Erythroblast (primary cell): ENCODE measurements around the gene FTSJ1.

Experiments
- GATA1 ChIP-seq: IDR thresholded peaks from 2 replicates; pipeline ENCODE4 v1.6.1; 2011; ENCODE audit warnings: low read depth, mild to moderate bottlenecking, control low read depth, low read length, moderate library complexity
- POLR2A ChIP-seq: IDR thresholded peaks from 2 replicates; pipeline ENCODE4 v1.6.1; 2011; ENCODE audit warnings: mild to moderate bottlenecking, low read length

DNA sequence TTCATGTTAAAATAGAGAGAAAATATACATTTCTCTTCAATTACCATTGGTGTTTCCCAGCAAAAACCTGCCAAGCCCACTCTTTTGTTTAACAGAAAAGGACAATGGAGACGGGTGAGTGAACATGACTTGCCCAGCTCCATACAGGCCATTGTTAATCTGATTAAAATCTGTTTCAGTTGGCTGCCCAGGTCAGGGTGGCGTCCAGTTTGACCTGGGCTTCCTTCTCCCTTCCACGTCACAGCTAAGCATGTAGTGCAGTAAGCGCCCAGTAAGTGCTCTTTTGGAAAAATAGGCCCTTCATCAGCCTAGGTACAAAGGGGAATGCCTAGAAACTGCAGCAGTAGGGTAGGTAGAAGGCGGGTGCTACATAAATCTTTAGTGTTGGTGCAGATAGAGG, 31.2 kb downstream of the FTSJ1 start:
- TF ChIP-seq POLR2A (no peak), GATA1 (no peak)
